Heart left ventricle (tissue), 13 donors: ENCODE results near the gene BTG4.

Source experiments
- POLR2A ChIP-seq, 2 donors: fragments of 450-650 bp; IDR thresholded peaks; one replicate each; pipeline ENCODE4 v1.6.1; 2017; ENCODE audit warnings: antibody characterized with exemption in 2 of 2, mild to moderate bottlenecking in 2 of 2, moderate library complexity in 2 of 2
- TF ChIP-seq, protein P1 (sequence below), 12 donors: fragments of 200-600 bp; sonication (generic) in 4 of 12; IDR thresholded peaks; one replicate each; pipeline versions ENCODE4 v1.5.0 to v1.8.0; 2018 to 2022; ENCODE audit warnings: antibody characterized with exemption in 12 of 12, mild to moderate bottlenecking in 5 of 12
- donor health status: ischemic (EF 13 %, LVEDD 7.1; RV severe dilation, severe dysfunction).
- donor health status: DM: no; HTN: yes; CAD: no.
- donor health status: DM: no; HTN: no; CAD: no.
- donor health status: ischemic (EF 25% LVEDD 6.9; RV normal size, moderate dysfunction).
- donor health status: ischemic (EF 25% LVEDD 5.7; RV mildly dilated, moderate dysfunction).
- donor health status: ischemic (EF 35%, LVEDD 5.7; RV mildly dilated, moderate dysfunction).
- donor health status: nonischemic (EF 11% LVEDD 7.7; RV severe dilation, severe dysfunction).
- donor health status: DM: yes; HTN: yes; CAD: no.
- donor health status: PGD.
- donor health status: ischemic (EF 29% LVEDD 5.4; RV normal size, mild dysfunction).
- donor health status: nonischemic (EF 23%, LVEDD 6.1; RV moderate dilation, normal function).

DNA sequence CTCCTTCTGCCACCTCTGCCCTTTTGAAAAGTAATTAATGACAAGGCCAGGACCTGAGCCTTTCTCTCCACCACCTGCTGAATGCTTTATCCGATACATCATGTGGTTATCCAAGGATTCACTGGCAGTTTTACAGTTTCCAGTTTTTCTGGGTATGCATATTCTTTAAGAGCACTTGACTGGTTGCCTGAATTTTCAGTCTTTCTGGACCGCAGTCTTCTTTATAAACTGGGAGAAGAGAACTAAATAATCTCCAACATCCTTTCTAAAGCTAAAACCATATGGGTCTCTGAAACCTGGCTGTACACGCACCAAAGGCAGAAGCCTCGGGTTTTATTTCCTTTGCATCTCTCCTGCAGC is 65.1 kb downstream of the BTG4 start:
- TF ChIP-seq, protein P1, sequence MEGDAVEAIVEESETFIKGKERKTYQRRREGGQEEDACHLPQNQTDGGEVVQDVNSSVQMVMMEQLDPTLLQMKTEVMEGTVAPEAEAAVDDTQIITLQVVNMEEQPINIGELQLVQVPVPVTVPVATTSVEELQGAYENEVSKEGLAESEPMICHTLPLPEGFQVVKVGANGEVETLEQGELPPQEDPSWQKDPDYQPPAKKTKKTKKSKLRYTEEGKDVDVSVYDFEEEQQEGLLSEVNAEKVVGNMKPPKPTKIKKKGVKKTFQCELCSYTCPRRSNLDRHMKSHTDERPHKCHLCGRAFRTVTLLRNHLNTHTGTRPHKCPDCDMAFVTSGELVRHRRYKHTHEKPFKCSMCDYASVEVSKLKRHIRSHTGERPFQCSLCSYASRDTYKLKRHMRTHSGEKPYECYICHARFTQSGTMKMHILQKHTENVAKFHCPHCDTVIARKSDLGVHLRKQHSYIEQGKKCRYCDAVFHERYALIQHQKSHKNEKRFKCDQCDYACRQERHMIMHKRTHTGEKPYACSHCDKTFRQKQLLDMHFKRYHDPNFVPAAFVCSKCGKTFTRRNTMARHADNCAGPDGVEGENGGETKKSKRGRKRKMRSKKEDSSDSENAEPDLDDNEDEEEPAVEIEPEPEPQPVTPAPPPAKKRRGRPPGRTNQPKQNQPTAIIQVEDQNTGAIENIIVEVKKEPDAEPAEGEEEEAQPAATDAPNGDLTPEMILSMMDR (IDR thresholded peaks at IDR 0.05) = no peak
- TF ChIP-seq POLR2A (IDR thresholded peaks at IDR 0.05) = no peak
